Measurements from ENCODE around the gene CPEB2.

Gene CPEB2

DNA sequence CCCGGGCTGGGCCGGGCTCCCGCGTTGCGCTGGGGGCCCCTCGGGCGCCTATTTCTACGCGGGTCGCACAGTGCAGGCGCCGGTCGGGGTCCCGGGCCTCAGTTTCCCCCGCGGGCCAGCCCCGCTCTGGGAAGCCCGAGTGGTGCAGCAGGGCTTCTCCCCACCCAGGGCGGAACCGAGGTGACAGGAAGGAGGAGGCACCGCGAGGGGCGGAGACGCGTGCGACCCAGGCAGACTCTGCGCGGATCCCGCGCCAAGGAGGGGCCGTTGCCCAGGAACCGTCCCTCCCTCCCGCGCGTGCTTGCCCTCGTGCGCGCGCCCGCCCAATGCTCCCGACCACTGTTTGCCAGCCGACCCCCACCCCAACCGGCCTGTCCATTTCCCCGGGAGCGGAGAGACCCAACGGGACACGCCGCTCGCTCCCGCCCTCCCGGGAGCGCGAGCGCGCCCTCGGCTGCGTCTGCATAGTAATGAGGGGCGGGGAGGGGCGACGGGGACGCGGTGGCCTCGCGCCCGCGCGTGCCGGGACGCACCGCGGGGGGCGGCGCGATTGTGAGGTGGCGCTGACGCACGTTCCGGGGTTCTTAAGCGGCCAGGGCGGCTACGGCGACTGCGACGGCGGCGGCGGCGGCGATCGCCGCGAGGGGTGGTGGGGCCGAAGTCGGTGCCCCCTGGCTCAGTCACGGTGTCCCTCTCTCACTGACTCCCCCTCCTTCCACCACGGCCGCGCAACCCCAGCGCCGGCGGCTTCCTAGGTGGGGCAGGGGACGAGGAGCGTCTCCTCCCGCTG lies at the start of gene CPEB2:
CPEB2 (plus strand) TSS at position 613 of the 790 bp plus-strand sequence. CDS start 193 bp downstream, outside the sequence.
- TF ChIP-seq, protein P1, sequence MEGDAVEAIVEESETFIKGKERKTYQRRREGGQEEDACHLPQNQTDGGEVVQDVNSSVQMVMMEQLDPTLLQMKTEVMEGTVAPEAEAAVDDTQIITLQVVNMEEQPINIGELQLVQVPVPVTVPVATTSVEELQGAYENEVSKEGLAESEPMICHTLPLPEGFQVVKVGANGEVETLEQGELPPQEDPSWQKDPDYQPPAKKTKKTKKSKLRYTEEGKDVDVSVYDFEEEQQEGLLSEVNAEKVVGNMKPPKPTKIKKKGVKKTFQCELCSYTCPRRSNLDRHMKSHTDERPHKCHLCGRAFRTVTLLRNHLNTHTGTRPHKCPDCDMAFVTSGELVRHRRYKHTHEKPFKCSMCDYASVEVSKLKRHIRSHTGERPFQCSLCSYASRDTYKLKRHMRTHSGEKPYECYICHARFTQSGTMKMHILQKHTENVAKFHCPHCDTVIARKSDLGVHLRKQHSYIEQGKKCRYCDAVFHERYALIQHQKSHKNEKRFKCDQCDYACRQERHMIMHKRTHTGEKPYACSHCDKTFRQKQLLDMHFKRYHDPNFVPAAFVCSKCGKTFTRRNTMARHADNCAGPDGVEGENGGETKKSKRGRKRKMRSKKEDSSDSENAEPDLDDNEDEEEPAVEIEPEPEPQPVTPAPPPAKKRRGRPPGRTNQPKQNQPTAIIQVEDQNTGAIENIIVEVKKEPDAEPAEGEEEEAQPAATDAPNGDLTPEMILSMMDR (IDR thresholded peaks at IDR 0.05; ENCODE audit: extremely low read depth, insufficient read depth, missing control alignments), result no peak
- DNase-seq (ENCODE audit: low spot score), result peak; percentile 92
- in situ Hi-C loops (cut with MboI; ENCODE audit: low pct_unique_long_range_greater_than_20kb, low sequenced_read_pairs, unreplicated experiment), result loop anchor here (25.0 kb wide), 4 partner anchors 660 to 1390 kb away; partner anchors contain the start of gene FBXL5

DNA sequence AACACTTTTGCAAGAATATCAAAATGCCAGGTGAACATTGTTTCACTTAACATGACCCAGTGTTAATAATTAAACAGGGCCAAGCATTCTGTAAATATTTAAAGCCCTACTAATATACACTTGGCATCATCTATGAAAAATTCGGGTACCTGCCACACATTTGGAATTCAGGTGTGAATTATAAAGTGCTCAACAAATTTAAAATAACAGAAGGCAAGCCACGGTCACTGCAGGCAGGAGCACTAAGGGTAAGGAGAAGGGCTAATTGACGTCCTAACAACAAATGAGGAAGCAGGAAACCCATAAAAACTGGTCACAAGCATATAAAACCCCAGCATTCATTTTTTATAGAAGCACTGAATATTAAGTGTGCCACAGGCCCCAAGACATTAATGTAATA lies 43.8 kb upstream of the CPEB2 start:
- DNase-seq (ENCODE audit: low spot score), result no peak
- in situ Hi-C loops (cut with MboI; ENCODE audit: low pct_unique_long_range_greater_than_20kb, low sequenced_read_pairs, unreplicated experiment), result no loop called here
- TF ChIP-seq, protein P1 (IDR thresholded peaks at IDR 0.05; ENCODE audit: extremely low read depth, insufficient read depth, missing control alignments), result no peak

DNA sequence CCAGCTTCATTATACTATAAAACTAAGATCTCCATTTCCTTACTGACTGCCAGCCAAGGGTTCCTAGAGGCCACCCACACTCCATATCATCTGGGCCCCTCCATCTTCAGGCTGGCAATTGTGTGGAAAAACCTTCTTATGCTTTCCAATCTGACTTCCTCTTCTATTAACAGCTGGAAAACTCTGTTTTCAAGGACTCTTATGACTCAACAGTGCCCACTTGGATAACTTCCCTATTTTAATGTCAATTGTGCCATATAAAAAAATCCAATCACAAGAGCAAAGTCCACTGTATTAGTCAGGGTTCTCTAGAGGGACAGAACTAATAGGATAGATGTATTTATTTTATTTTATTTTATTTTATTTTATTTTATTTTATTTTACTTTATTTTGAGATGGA lies 41.0 kb upstream of the CPEB2 start:
- TF ChIP-seq, protein P1 (IDR thresholded peaks at IDR 0.05; ENCODE audit: extremely low read depth, insufficient read depth, missing control alignments), result no peak
- in situ Hi-C loops (cut with MboI; ENCODE audit: low pct_unique_long_range_greater_than_20kb, low sequenced_read_pairs, unreplicated experiment), result no loop called here
- DNase-seq (ENCODE audit: low spot score), result no peak

DNA sequence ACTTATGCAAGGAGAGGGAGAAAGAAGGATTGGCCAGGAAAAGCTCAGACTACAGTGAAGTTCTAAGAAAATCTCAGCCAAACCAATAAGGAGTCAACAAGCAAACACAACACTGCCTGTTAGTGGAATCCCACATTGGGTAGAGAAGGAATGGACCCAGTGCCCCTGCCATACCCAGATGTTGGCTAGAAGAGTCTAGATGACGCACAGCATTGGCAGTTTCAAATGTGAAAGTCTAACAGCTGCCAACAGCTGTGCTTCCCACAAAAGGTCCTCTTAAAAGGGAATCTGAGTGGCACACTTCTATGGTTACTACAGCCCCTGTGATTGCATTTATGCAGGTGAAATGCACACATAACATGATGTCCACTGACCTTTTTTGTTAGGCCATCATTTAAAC lies 37.2 kb upstream of the CPEB2 start:
- TF ChIP-seq, protein P1 (IDR thresholded peaks at IDR 0.05; ENCODE audit: extremely low read depth, insufficient read depth, missing control alignments), result no peak
- in situ Hi-C loops (cut with MboI; ENCODE audit: low pct_unique_long_range_greater_than_20kb, low sequenced_read_pairs, unreplicated experiment), result no loop called here
- no peak for DNase-seq (ENCODE audit: low spot score)

DNA sequence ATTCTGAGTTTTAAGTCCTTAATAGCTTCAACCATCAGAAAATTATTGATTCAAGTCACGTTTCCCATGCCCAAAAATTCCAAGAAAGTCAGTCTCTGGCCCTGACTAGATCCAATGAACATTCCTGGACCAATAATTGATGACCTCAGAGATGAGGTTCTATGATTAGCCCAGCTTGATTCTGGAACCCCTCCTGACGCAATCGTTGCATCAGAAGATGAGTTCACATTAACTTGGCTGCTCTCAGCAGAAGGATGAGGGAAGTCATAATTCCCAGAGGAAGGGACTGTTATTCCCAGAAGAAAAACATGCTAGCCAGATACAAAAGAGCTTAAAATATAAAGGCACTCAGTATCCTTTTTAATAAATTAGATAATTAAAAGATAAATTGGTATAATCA lies 34.3 kb upstream of the CPEB2 start:
- TF ChIP-seq, protein P1 (IDR thresholded peaks at IDR 0.05; ENCODE audit: extremely low read depth, insufficient read depth, missing control alignments), result no peak
- DNase-seq (ENCODE audit: low spot score), result no peak
- in situ Hi-C loops (cut with MboI; ENCODE audit: low pct_unique_long_range_greater_than_20kb, low sequenced_read_pairs, unreplicated experiment), result no loop called here

DNA sequence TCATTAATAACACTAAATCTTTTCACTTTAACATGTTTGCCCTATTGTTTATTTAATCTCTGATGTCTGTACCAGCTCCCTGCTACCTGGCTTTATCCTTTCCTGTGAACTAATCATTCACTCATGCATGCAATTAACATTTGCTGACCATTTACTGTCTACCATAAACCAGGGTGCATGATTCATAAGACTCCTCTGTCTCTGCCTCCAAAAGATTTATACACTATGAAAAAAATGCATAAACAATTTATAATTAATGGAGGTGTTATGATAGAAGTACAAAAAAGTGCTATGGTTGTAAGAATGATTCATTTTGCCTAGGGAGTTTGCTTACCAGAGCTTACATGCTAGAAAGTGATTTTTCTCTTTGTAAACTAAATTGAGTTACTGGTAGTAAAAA lies 24.5 kb upstream of the CPEB2 start:
- no peak for DNase-seq (ENCODE audit: low spot score)
- in situ Hi-C loops (cut with MboI; ENCODE audit: low pct_unique_long_range_greater_than_20kb, low sequenced_read_pairs, unreplicated experiment), result no loop called here

More for the DNA sequence above, 24.5 kb upstream of the CPEB2 start:
- TF ChIP-seq, protein P1 (IDR thresholded peaks at IDR 0.05; ENCODE audit: extremely low read depth, insufficient read depth, missing control alignments), result no peak

Data from GM13977 (cell line).